Endothelial cell of umbilical vein (primary cell): Measurements from ENCODE around the gene GPR107.

ENCODE experiments used
- CTCF ChIP-seq, 2 donors: IDR thresholded peaks; 1 replicate in 1 of 2; 2 replicates in 1 of 2; pipeline ENCODE4 v1.5.1; 2011; ENCODE audit warnings: low read length in 2 of 2, mild to moderate bottlenecking in 2 of 2, moderate library complexity in 2 of 2, control low read depth in 1 of 2, inconsistent platforms in 1 of 2, low read depth in 1 of 2; ENCODE audit not compliant: insufficient read depth in 1 of 2; ENCODE audit errors: extremely low read depth in 1 of 2
- EZH2 ChIP-seq: IDR thresholded peaks from 2 replicates; pipeline ENCODE4 v1.6.1; 2012; ENCODE audit warnings: borderline replicate concordance, low read depth, mild to moderate bottlenecking, moderate library complexity, low read length, inconsistent platforms; ENCODE audit not compliant: severe bottlenecking
- POLR2A ChIP-seq: IDR thresholded peaks from 2 replicates; pipeline ENCODE4 v1.6.1; 2012; ENCODE audit warnings: low read depth, mild to moderate bottlenecking, control low read depth, low read length

GRCh38 chr9:130117816-130118632 is 64.3 kb downstream of the GPR107 start:
- TF ChIP-seq POLR2A (no peak), EZH2 (no peak), CTCF (IDR thresholded peaks at IDR 0.05; ENCODE audit: extremely low read depth in 1 of 2, insufficient read depth in 1 of 2, low read depth in 1 of 2, low read length in 2 of 2) (no peak)
